ENCODE measurements around the gene YIPF3.
A peak's percentile ranks its signal among the peaks of the same experiment; 100 is the strongest.

DNA sequence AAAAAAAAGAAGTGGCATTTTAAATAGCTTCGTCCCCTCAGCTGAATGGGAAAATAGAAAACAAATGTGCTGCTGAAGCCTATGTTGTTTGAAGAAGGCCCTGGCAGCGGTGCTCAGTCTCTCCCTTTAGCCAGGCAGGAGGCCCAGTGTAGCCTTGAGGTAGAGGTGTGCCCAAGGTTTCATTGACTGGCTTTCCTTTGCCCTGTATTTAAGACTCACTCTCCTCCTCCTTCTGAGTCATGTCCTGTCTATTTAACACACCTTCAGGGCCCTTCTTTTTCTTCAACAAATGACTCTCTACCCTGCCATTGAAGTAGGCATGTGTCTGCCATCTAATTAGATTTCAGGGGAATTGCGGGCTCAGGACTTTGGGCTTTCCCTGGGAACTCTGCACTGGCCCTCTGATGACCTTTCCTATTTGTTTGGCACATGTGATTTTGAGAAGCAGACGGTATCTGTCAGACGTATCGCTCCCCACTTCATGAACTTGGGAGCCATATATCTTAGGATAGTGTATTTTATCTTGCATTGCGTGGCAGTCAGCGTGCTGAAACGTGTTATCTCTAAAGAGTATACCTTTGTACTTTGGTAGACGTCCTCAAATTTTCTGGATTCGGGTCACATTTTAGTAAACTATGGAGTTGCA lies 35.0 kb downstream of the YIPF3 start:
- TF ChIP-seq JUND (IDR thresholded peaks at IDR 0.05; ENCODE audit: borderline replicate concordance, low read depth, low read length) (no peak), JUND (tag; IDR thresholded peaks at IDR 0.05; ENCODE audit: borderline replicate concordance, low read depth, low read length) (peak; percentile 34; the same call in 1 of the 3 replicates), CTCF (IDR thresholded peaks at IDR 0.05 in 2 of 3, conservative IDR thresholded peaks at IDR 0.05 in 1 of 3; ENCODE audit: insufficient read depth in 2 of 3, low read depth in 1 of 3, low read length in 3 of 3) (no peak), ZNF696 (CRISPR knock-in tag; conservative IDR thresholded peaks at IDR 0.05) (no peak), MXI1 (IDR thresholded peaks at IDR 0.05; ENCODE audit: low read depth, low read length) (no peak), ZFX (CRISPR knock-in tag; IDR thresholded peaks at IDR 0.05) (no peak), MLLT1 (IDR thresholded peaks at IDR 0.05) (no peak), GTF2A2 (tag; IDR thresholded peaks at IDR 0.05) (no peak)
- TF ChIP-seq, protein P1, sequence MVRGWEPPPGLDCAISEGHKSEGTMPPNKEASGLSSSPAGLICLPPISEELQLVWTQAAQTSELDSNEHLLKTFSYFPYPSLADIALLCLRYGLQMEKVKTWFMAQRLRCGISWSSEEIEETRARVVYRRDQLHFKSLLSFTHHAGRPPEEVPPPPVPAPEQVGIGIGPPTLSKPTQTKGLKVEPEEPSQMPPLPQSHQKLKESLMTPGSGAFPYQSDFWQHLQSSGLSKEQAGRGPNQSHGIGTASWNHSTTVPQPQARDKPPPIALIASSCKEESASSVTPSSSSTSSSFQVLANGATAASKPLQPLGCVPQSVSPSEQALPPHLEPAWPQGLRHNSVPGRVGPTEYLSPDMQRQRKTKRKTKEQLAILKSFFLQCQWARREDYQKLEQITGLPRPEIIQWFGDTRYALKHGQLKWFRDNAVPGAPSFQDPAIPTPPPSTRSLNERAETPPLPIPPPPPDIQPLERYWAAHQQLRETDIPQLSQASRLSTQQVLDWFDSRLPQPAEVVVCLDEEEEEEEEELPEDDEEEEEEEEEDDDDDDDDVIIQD (CRISPR knock-in tag; IDR thresholded peaks at IDR 0.05), result no peak
- TF ChIP-seq, protein P2, sequence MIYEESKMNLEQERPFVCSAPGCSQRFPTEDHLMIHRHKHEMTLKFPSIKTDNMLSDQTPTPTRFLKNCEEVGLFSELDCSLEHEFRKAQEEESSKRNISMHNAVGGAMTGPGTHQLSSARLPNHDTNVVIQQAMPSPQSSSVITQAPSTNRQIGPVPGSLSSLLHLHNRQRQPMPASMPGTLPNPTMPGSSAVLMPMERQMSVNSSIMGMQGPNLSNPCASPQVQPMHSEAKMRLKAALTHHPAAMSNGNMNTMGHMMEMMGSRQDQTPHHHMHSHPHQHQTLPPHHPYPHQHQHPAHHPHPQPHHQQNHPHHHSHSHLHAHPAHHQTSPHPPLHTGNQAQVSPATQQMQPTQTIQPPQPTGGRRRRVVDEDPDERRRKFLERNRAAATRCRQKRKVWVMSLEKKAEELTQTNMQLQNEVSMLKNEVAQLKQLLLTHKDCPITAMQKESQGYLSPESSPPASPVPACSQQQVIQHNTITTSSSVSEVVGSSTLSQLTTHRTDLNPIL (CRISPR knock-in tag; IDR thresholded peaks at IDR 0.05), result no peak
